SU-DHL-6 (cell line): Measurements from ENCODE around the gene JCAD.

Experiments
- EZH2phosphoT487 ChIP-seq: fragments of 200-600 bp; sonication (generic), shearing (Covaris generic); conservative IDR thresholded peaks from 2 replicates; pipeline ENCODE4 v1.6.1; 2018; ENCODE audit warnings: mild to moderate bottlenecking, antibody characterized with exemption, low read length, moderate library complexity, mixed read lengths
- TF ChIP-seq, protein P1 (sequence below): fragments of 200-600 bp; sonication (generic); IDR thresholded peaks from one replicate; pipeline ENCODE4 v1.5.1; 2017; ENCODE audit warnings: antibody characterized with exemption, mild to moderate bottlenecking, low read length, moderate library complexity; ENCODE audit not compliant: insufficient read depth, poor library complexity, severe bottlenecking

DNA sequence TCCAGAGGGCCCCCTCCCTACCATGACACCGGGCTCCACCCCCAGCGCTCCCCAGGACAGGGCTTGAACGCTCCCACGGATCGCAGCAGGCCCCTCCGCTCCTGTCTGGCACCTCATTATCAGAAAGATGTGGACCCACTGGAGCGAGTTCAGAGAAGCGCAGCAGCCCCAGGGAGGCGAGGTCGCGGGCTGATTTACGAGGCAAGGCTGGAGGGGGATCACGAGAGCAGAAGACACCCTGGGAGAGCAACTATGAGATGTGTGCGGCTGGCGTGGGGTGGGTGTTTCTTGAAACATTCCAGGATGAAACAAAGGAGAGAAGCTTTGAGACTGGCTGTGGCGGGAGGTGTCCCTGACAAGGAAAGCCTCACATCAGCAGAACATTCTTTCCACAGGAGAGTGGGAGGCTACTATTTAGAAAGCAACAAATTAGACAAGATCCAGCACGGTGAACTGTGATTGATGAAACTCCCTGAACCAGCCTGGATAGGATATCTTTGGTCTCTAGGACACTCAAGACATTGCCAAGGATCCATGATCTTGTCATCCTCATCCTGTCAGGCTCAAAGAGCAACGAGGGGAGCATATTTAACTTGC lies 66.0 kb downstream of the JCAD start:
- TF ChIP-seq, protein P1, sequence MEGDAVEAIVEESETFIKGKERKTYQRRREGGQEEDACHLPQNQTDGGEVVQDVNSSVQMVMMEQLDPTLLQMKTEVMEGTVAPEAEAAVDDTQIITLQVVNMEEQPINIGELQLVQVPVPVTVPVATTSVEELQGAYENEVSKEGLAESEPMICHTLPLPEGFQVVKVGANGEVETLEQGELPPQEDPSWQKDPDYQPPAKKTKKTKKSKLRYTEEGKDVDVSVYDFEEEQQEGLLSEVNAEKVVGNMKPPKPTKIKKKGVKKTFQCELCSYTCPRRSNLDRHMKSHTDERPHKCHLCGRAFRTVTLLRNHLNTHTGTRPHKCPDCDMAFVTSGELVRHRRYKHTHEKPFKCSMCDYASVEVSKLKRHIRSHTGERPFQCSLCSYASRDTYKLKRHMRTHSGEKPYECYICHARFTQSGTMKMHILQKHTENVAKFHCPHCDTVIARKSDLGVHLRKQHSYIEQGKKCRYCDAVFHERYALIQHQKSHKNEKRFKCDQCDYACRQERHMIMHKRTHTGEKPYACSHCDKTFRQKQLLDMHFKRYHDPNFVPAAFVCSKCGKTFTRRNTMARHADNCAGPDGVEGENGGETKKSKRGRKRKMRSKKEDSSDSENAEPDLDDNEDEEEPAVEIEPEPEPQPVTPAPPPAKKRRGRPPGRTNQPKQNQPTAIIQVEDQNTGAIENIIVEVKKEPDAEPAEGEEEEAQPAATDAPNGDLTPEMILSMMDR, result no peak
- no peak for TF ChIP-seq EZH2phosphoT487
